WTC11 (cell line): Measurements from ENCODE around the gene SPTAN1. TPM values are rescaled to one million over a fixed set of nuclear protein-coding genes. Genes with fewer than 3 reads are reported as not detected.

Experiments used
- ATF3 ChIP-seq: sonication (generic); formaldehyde crosslinking; conservative IDR thresholded peaks from 2 replicates; pipeline ENCODE4 v1.8.1; 2022; ENCODE audit warnings: mild to moderate bottlenecking, missing genetic modification reagents
- E2F1 ChIP-seq: sonication (generic); formaldehyde crosslinking; IDR thresholded peaks from 2 replicates; pipeline ENCODE4 v1.8.0; 2022; ENCODE audit warnings: mild to moderate bottlenecking, missing genetic modification reagents
- E2F5 ChIP-seq: sonication (generic); formaldehyde crosslinking; IDR thresholded peaks from 2 replicates; pipeline ENCODE4 v1.8.1; 2022; ENCODE audit warnings: mild to moderate bottlenecking, moderate library complexity, missing genetic modification reagents
- ELF4 ChIP-seq: sonication (generic); formaldehyde crosslinking; IDR thresholded peaks from 2 replicates; pipeline ENCODE4 v1.8.1; 2022; ENCODE audit warnings: low read depth, mild to moderate bottlenecking, moderate library complexity, missing genetic modification reagents
- ERG ChIP-seq: fragments of 250-450 bp; sonication (Bioruptor Pico); IDR thresholded peaks from 2 replicates; pipeline ENCODE4 v1.8.0; 2021; ENCODE audit warnings: mild to moderate bottlenecking
- ETV6 ChIP-seq: sonication (generic); formaldehyde crosslinking; IDR thresholded peaks from 2 replicates; pipeline ENCODE4 v1.8.1; 2022; ENCODE audit warnings: mild to moderate bottlenecking, missing genetic modification reagents
- FOXP1 ChIP-seq: sonication (generic); formaldehyde crosslinking; IDR thresholded peaks from 2 replicates; pipeline ENCODE4 v1.8.0; 2022; ENCODE audit warnings: missing genetic modification reagents, mild to moderate bottlenecking, moderate library complexity, borderline replicate concordance
- FOXP4 ChIP-seq: sonication (generic); formaldehyde crosslinking; IDR thresholded peaks from 2 replicates; pipeline ENCODE4 v1.8.0; 2022; ENCODE audit warnings: mild to moderate bottlenecking, missing genetic modification reagents
- JAZF1 ChIP-seq: fragments of 250-450 bp; sonication (Bioruptor Pico); IDR thresholded peaks from 2 replicates; pipeline ENCODE4 v1.9.0; 2021; ENCODE audit warnings: moderate library complexity, mild to moderate bottlenecking, inconsistent platforms
- MAX ChIP-seq: sonication (generic); formaldehyde crosslinking; IDR thresholded peaks from 2 replicates; pipeline ENCODE4 v1.8.0; 2022; ENCODE audit warnings: mild to moderate bottlenecking, missing genetic modification reagents
- TEAD1 ChIP-seq: sonication (generic); formaldehyde crosslinking; IDR thresholded peaks from 2 replicates; pipeline ENCODE4 v1.8.0; 2022; ENCODE audit warnings: mild to moderate bottlenecking, missing genetic modification reagents
- TEAD4 ChIP-seq: sonication (generic); formaldehyde crosslinking; IDR thresholded peaks from 2 replicates; pipeline ENCODE4 v1.8.0; 2022; ENCODE audit warnings: mild to moderate bottlenecking, missing genetic modification reagents
- ZMAT4 ChIP-seq: fragments of 250-450 bp; sonication (Bioruptor Pico); IDR thresholded peaks from 2 replicates; pipeline ENCODE4 v1.9.0; 2021; ENCODE audit warnings: mild to moderate bottlenecking
- ZNF219 ChIP-seq: sonication (generic); formaldehyde crosslinking; IDR thresholded peaks from 2 replicates; pipeline ENCODE4 v1.8.0; 2023; ENCODE audit warnings: missing genetic modification reagents, mild to moderate bottlenecking, borderline replicate concordance
- ZNF281 ChIP-seq: sonication (generic); formaldehyde crosslinking; IDR thresholded peaks from 2 replicates; pipeline ENCODE4 v1.8.0; 2023; ENCODE audit warnings: mild to moderate bottlenecking, missing genetic modification reagents
- ZNF416 ChIP-seq: fragments of 250-450 bp; sonication (Bioruptor Pico); IDR thresholded peaks from 2 replicates; pipeline ENCODE4 v1.9.0; 2021; ENCODE audit warnings: mild to moderate bottlenecking, inconsistent platforms
- ZNF423 ChIP-seq: fragments of 250-450 bp; sonication (Bioruptor Pico); IDR thresholded peaks from 2 replicates; pipeline ENCODE4 v2.1.2; 2022; ENCODE audit warnings: mild to moderate bottlenecking, moderate library complexity
- total RNA-seq: library from RNA; stranded (reverse); gene quantifications from 3 replicates; pipeline ENCODE4 v1.2.3, GENCODE V29; 2021

Gene SPTAN1
- total RNA-seq, 1 experiment from 2014 or later: 255 TPM

GRCh38 chr9:128504485-128505413 is 47.6 kb upstream of the SPTAN1 start, which contains the start of gene GLE1 (continued):
- TF ChIP-seq TEAD4 (CRISPR knock-in tag): no peak
- no peak for TF ChIP-seq JAZF1 (CRISPR knock-in tag)
- no peak for TF ChIP-seq ZNF281 (CRISPR knock-in tag)
- TF ChIP-seq TEAD1 (CRISPR knock-in tag): 0 out of 2 replicates have a peak, but pooled peaks have one; percentile 30
- no peak for TF ChIP-seq ZMAT4 (CRISPR knock-in tag)
- no peak for TF ChIP-seq ELF4
- no peak for TF ChIP-seq ZNF416 (CRISPR knock-in tag)
- TF ChIP-seq FOXP4 (CRISPR knock-in tag): peak; percentile 60; the same call in 1 of the 2 replicates
- TF ChIP-seq FOXP1 (CRISPR knock-in tag): peak; percentile 49; the same call in 1 of the 2 replicates
- peak; percentile 48; the same call in 1 of the 2 replicates for TF ChIP-seq ETV6 (CRISPR knock-in tag)
- no peak for TF ChIP-seq ZNF219
- TF ChIP-seq E2F1 (CRISPR knock-in tag): peak; percentile 80; the same call in 1 of the 2 replicates
- TF ChIP-seq E2F5 (CRISPR knock-in tag): peak; percentile 87; the same call in 1 of the 2 replicates
- TF ChIP-seq ATF3: no peak
- peak; percentile 81 for TF ChIP-seq MAX (CRISPR knock-in tag)
- no peak for TF ChIP-seq ERG (CRISPR knock-in tag)
- TF ChIP-seq ZNF423 (CRISPR knock-in tag): no peak
